HG03103 (cell line): ENCODE measurements around the gene BMP7.

Experiments used
- ATAC-seq: cut with Tn5 transposase; IDR thresholded peaks from one replicate; pipeline ENCODE4 v1.9.1; 2021; ENCODE audit warnings: low read depth; ENCODE audit not compliant: unreplicated experiment

The BMP7 gene

GRCh38 chr20:57135875-57136274 lies 130.6 kb downstream of the BMP7 start:
- ATAC-seq, result no peak

GRCh38 chr20:57134804-57135203 lies 131.6 kb downstream of the BMP7 start:
- ATAC-seq, result no peak

- ATAC-seq, result no peak
Measured at GRCh38 chr20:57133926-57134650, 132.4 kb downstream of the BMP7 start.

- no peak for ATAC-seq
Measured at GRCh38 chr20:57131601-57132391, 134.6 kb downstream of the BMP7 start.

- ATAC-seq, result no peak
Measured at GRCh38 chr20:57131077-57131476, 135.4 kb downstream of the BMP7 start.

GRCh38 chr20:57130160-57130772 lies 136.2 kb downstream of the BMP7 start:
- no peak for ATAC-seq

- ATAC-seq, result no peak
Measured at GRCh38 chr20:57129303-57129702, 137.1 kb downstream of the BMP7 start.

GRCh38 chr20:57128044-57128757 lies 138.2 kb downstream of the BMP7 start:
- no peak for ATAC-seq

- no peak for ATAC-seq
Measured at GRCh38 chr20:57126481-57127092, 139.9 kb downstream of the BMP7 start.

GRCh38 chr20:57124800-57125517 lies 141.5 kb downstream of the BMP7 start:
- ATAC-seq, result no peak

GRCh38 chr20:57124366-57124765 lies 142.1 kb downstream of the BMP7 start:
- ATAC-seq, result no peak

GRCh38 chr20:57123504-57123903 lies 142.9 kb downstream of the BMP7 start:
- ATAC-seq, result no peak

- ATAC-seq, result no peak
Measured at GRCh38 chr20:57122536-57123489, 143.6 kb downstream of the BMP7 start.

- no peak for ATAC-seq
Measured at GRCh38 chr20:57118964-57119363, 147.5 kb downstream of the BMP7 start.
